ENCODE measurements around the gene EMCN.
A peak's percentile ranks its signal among the peaks of the same experiment; 100 is the strongest.

Gene EMCN, protein sequence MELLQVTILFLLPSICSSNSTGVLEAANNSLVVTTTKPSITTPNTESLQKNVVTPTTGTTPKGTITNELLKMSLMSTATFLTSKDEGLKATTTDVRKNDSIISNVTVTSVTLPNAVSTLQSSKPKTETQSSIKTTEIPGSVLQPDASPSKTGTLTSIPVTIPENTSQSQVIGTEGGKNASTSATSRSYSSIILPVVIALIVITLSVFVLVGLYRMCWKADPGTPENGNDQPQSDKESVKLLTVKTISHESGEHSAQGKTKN

GRCh38 chr4:100517864-100518341 is at the start of gene EMCN:
Gene EMCN (minus strand): TSS chr4:100518022. CDS start chr4:100517914, 108 bp downstream.
- peak within 1 kb of the TSS in 1 of 2 donors; percentile 44 for H3K27ac ChIP-seq
- DNase-seq (ENCODE audit: low spot score) = no peak
- peak within 1 kb of the TSS; percentile 42 for H3K4me3 ChIP-seq
- no peak for TF ChIP-seq CTCF (IDR thresholded peaks at IDR 0.05)

DNA sequence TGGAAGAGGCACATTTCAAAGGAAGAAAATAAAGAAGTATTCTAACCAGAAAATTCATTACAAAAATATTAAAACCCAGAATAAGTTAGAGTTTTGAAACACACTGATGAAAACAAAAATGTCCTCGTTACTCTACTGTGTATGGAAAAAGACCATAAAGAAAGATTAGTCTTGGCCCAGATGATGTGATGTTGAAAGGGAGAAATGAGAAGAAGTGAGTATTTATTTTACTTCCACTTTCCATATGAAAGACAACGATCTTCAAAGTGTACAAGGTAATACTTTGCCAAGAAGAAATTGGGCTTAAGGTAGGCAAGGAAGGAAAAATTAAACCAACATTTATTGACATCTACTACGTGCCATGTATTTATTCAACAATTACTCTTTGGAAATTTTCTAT is 48.6 kb upstream of the EMCN start:
- no peak for TF ChIP-seq CTCF (IDR thresholded peaks at IDR 0.05)
- DNase-seq (ENCODE audit: low spot score) = no peak
- Histone ChIP-seq H3K27ac (no peak overlapping the region), H3K4me3 (no peak overlapping the region)

- Histone ChIP-seq H3K4me3 (no peak overlapping the region), H3K27ac (no peak overlapping the region)
- no peak for DNase-seq (ENCODE audit: low spot score)
- TF ChIP-seq CTCF (IDR thresholded peaks at IDR 0.05) = no peak
Observed at GRCh38 chr4:100557306-100557705, 39.5 kb upstream of the EMCN start.

- no peak for TF ChIP-seq CTCF (IDR thresholded peaks at IDR 0.05)
- Histone ChIP-seq H3K4me3 (no peak overlapping the region), H3K27ac (no peak overlapping the region)
- DNase-seq (ENCODE audit: low spot score) = no peak
Observed at GRCh38 chr4:100555611-100556337, 38.0 kb upstream of the EMCN start.

- TF ChIP-seq CTCF (IDR thresholded peaks at IDR 0.05) = no peak
- Histone ChIP-seq H3K4me3 (no peak overlapping the region), H3K27ac (no peak overlapping the region)
- no peak for DNase-seq (ENCODE audit: low spot score)
Observed at GRCh38 chr4:100548200-100548560, 30.4 kb upstream of the EMCN start.

GRCh38 chr4:100547541-100548199 is 29.8 kb upstream of the EMCN start:
- H3K4me3 ChIP-seq = no peak overlapping the region
- H3K27ac ChIP-seq = no peak overlapping the region
- no peak for TF ChIP-seq CTCF (IDR thresholded peaks at IDR 0.05)
- no peak for DNase-seq (ENCODE audit: low spot score)
